Mucosa of stomach (tissue), 1 donor: ENCODE data around the gene ESRRG.

Experiments
- H3K27me3 ChIP-seq: one replicate; pipeline ENCODE4 v1.7.0; 2013; ENCODE audit warnings: mild to moderate bottlenecking, low read length; ENCODE audit not compliant: control insufficient read depth, insufficient read depth
- H3K36me3 ChIP-seq: one replicate; pipeline ENCODE4 v1.7.0; 2013; ENCODE audit warnings: low read length; ENCODE audit not compliant: control insufficient read depth, insufficient read depth
- H3K4me1 ChIP-seq: one replicate; pipeline ENCODE4 v1.7.0; 2013; ENCODE audit warnings: mild to moderate bottlenecking, low read length; ENCODE audit not compliant: control insufficient read depth, insufficient read depth
- H3K4me3 ChIP-seq: one replicate; pipeline ENCODE4 v1.7.0; 2013; ENCODE audit warnings: low read length
- H3K9ac ChIP-seq: one replicate; pipeline ENCODE4 v1.7.0; 2013; ENCODE audit warnings: mild to moderate bottlenecking, low read length, moderate library complexity
- H3K9me3 ChIP-seq: one replicate; pipeline ENCODE4 v1.7.0; 2013; ENCODE audit warnings: mild to moderate bottlenecking, low read length, moderate library complexity; ENCODE audit not compliant: control insufficient read depth
- donor health status: Pancreatic carcinoma.

Gene ESRRG

DNA sequence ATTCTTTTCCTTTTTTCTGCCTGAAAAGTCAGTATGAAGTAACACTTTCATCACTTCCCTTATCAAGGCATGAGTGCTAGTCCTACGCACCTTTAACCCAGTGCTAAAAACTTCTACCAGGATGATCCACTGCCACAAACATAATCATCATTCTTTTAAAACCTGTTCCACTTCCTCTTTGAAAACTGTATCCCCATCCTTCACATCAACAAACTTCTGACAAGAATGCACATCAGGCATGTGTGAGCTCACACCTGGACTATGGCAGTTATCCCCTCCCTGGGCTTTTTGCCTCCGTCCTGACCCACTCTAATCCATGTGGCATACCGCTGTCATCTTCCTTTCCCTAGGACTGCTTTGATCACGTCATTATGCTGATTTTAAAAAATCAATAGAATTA lies 70.2 kb downstream of the ESRRG start:
- Histone ChIP-seq H3K27me3 (no peaks in the 10 kb centered on the region), H3K9me3 (no peaks in the 10 kb centered on the region), H3K4me1 (no peaks in the 10 kb centered on the region), H3K9ac (no peak overlapping the region), H3K4me3 (no peak overlapping the region), H3K36me3 (no peaks in the 10 kb centered on the region)

DNA sequence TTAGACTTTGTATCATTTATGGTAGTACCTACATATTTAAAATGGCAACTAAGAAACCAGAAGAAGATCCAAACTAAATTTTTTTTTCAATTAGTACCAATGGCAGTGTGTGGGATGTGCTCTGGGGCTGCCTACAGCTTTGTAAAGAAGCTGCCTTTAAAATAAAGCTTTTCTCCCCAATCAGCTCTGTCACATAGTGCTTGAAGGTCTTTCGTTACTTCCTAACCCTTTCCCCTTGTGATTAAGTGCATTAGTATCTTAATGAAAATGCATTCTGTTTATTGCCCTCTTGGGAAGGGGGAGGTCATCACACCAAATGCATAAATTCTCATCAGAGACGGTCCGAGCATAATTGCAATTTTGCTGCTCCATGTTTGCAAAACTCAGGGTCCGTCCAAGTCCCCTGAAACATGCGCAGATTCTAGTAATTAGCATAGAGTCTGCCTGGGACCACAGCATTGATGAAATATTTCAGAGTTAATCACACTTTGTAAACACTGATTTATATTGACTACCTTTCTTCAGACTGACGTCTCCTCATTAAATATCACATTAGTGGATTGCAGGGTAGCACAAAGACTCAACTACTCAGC lies 71.3 kb downstream of the ESRRG start:
- no peaks in the 10 kb centered on the region for H3K9me3 ChIP-seq
- no peaks in the 10 kb centered on the region for H3K27me3 ChIP-seq
- no peak overlapping the region for H3K4me3 ChIP-seq
- H3K4me1 ChIP-seq: no peaks in the 10 kb centered on the region
- no peak overlapping the region for H3K9ac ChIP-seq
- no peaks in the 10 kb centered on the region for H3K36me3 ChIP-seq

DNA sequence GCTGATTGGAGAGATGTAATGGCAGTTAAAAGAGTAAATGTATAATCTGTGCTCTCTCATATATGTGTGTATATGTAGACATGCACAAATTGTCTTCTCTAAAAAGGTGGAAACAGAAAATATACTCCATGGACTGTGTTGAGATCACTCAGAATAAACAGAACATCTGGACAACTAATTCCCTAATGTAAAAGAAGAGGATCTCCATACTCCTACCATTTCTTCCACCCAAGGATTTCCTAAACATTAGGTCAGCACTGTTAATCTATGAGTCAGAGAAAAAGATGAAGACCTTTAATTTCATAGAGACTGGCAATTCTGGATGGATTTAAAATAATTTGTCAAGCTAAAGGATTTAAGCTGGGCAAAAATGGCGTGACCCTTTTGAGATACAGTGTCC lies 80.1 kb downstream of the ESRRG start:
- H3K36me3 ChIP-seq: no peaks in the 10 kb centered on the region
- H3K27me3 ChIP-seq: no peaks in the 10 kb centered on the region
- no peaks in the 10 kb centered on the region for H3K4me1 ChIP-seq
- no peak overlapping the region for H3K9ac ChIP-seq
- no peak overlapping the region for H3K4me3 ChIP-seq
- H3K9me3 ChIP-seq: no peaks in the 10 kb centered on the region

DNA sequence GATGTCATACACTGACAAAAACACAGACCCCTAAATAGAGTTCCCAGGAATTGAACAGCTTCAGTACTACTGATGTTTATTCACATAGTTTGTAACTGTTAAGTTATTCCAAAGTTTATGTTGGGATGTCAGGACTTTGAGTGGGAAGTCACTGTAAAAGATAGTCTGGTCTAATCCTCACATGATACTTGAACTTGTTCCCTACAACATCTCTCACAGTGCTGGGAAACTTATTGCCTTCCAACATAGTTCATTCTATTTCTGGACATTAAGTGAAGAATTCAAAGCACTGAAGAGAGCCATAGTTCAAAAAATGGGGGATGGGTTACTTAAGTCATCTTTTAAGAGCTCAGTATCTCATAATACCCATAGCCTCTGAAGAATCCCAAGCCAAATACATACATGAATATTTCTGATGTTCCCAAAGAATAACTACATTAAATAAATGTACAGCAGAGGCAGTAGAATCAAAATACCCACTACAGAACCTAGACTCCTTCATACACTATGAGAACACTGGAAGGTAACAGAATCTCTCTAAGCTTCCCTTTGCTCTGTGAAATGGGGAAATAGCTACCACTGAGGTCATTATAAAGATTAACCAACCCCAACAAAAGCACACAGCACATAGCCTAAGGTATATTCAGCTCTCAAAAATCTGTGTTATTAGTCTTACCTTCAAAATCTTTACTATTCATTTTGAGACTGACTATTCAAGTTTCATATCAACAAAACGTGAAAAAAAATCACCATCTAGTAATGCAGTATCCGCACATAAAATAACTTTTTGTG lies 81.4 kb downstream of the ESRRG start:
- no peak overlapping the region for H3K9ac ChIP-seq
- no peaks in the 10 kb centered on the region for H3K27me3 ChIP-seq
- H3K36me3 ChIP-seq: no peaks in the 10 kb centered on the region
- no peaks in the 10 kb centered on the region for H3K4me1 ChIP-seq
- no peaks in the 10 kb centered on the region for H3K9me3 ChIP-seq
- no peak overlapping the region for H3K4me3 ChIP-seq

DNA sequence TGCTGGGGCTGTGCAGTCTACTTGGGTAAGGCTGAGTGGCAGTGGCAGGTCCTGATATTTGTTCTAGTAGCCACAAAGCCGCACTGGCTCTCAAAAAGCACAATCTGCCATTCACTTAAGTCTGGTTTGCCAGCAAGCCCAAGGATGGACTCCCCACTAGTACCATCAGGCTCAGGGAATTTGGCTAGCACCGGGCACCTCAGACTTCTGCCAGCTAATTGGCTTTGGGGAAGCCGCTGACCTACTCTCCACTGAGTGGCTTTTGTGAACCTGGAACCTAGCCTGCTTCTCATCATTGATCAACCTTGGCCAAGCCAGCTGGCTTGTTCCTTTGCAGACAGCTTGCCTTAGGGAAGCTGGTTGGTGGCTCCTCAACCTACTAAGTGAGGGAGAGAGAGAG lies 83.1 kb downstream of the ESRRG start:
- Histone ChIP-seq H3K9ac (no peak overlapping the region), H3K9me3 (no peaks in the 10 kb centered on the region), H3K4me3 (no peak overlapping the region), H3K27me3 (no peaks in the 10 kb centered on the region), H3K4me1 (no peaks in the 10 kb centered on the region), H3K36me3 (no peaks in the 10 kb centered on the region)

DNA sequence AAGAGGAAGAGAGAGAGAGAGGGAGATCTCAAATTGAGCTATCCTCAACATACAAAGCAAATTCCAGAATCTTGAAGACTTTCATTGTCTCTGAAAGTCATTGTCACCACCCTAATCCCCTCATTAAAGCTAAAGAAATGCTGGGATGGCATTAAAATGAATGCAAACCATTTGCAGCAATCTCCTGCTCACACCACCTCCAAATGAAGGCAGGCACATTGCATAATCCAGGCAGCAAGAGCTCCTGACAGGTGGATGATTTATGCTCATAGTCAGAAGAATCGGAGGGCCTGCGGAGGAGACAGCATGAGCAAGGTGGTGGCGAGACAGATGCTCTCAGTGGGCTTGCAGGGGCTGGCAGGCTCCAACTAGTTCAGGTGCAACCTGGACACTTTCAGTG lies 90.2 kb downstream of the ESRRG start:
- Histone ChIP-seq H3K36me3 (no peaks in the 10 kb centered on the region), H3K4me3 (no peak overlapping the region), H3K9me3 (no peaks in the 10 kb centered on the region), H3K9ac (no peak overlapping the region), H3K4me1 (no peaks in the 10 kb centered on the region), H3K27me3 (no peaks in the 10 kb centered on the region)

DNA sequence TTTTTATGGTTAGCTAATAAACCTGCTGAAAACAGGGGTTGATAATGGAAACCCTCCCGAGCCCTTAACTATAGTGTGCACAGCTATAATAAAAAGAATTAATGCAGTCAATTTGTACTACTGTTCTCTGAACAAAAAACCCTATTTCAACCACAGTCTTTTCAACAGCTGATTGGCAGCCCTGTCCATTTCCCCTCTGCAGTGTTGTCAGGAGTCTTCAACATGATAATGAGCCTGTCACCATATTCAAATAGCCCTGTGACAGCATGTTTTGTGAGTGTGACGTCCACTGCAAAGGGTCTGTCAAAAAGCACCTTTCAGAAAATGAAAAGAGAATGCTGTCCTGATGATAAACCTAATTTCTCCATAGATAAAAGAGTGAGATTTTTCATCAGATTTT lies 92.7 kb downstream of the ESRRG start:
- Histone ChIP-seq H3K9me3 (no peaks in the 10 kb centered on the region), H3K27me3 (no peaks in the 10 kb centered on the region), H3K4me3 (no peak overlapping the region), H3K36me3 (no peaks in the 10 kb centered on the region), H3K4me1 (no peaks in the 10 kb centered on the region), H3K9ac (no peak overlapping the region)

DNA sequence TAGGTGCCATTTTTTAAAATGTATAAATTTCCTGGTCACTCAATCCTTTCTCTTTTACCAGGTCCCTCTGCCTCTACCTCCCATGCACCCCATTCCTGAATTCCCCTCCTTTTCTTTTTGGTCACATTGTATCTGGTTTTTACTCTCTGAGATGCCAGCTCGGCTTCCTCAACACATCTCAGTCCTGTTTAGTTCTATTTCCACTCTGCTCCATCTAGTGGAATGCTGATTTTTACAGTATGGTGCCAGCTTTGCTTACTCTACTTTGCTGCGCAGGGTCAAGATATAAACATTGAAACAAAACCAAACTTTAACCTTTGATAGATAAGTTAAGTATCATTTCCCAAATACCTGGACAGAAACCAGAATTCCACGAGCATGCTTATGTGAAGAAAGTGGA lies 96.0 kb downstream of the ESRRG start:
- Histone ChIP-seq H3K4me1 (no peaks in the 10 kb centered on the region), H3K9ac (no peak overlapping the region), H3K9me3 (no peaks in the 10 kb centered on the region), H3K27me3 (no peaks in the 10 kb centered on the region), H3K4me3 (no peak overlapping the region), H3K36me3 (no peaks in the 10 kb centered on the region)

DNA sequence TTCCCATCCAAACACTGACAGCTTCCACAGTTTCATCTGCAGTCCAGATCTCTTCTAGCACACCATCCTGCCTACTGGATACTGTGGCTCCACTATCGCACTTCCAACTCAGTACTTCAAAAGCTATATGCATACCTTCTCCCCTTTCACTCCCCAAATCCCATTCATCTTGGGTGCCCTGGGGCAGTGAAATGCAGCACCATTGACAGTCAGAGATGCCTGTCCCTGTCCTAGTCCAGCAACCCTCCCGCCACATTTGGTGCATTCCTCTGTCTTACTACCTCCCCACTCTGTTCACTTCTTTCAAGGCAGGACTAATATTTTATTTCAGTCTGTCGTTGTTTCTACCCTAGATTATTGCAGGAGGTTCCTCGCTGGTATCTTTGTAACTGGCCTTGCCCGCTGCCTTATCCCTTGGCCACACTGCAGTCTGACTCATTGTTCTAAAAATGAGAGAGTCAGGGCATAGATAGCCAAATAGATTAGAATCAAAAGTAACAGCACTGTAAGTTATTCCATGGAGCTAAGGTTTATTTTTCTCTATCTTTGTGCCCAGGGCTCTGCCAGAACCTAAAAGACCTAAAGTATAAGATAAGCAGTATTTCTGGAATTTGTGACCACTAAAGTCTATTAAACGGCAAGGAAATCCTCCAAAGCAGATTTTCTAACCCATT lies 96.7 kb downstream of the ESRRG start:
- Histone ChIP-seq H3K36me3 (no peaks in the 10 kb centered on the region), H3K9ac (no peak overlapping the region), H3K4me3 (no peak overlapping the region)

DNA sequence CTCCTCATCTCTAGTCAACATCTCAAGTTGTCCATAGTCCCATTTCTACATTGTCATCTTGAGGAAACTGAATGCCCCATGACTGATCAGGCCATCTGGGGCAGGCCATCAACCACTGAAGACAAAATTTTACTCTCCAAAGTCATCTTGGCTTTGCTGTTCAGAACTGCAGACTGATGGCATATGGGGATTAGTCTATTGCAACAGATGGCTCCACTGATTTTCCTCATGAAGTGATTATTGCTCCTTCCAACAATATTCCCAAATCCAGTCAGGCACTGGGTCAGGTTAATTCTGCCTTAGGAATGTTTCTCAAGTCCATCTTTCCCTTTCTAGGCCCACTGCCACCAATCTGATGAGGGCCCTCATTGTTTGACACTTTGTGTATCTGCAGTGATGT lies 101.7 kb downstream of the ESRRG start:
- Histone ChIP-seq H3K9me3 (no peaks in the 10 kb centered on the region), H3K36me3 (no peaks in the 10 kb centered on the region), H3K9ac (no peak overlapping the region), H3K4me3 (no peak overlapping the region), H3K27me3 (no peaks in the 10 kb centered on the region), H3K4me1 (no peaks in the 10 kb centered on the region)

More for the DNA sequence above, 96.7 kb downstream of the ESRRG start:
- Histone ChIP-seq H3K4me1 (no peaks in the 10 kb centered on the region), H3K27me3 (no peaks in the 10 kb centered on the region), H3K9me3 (no peaks in the 10 kb centered on the region)

DNA sequence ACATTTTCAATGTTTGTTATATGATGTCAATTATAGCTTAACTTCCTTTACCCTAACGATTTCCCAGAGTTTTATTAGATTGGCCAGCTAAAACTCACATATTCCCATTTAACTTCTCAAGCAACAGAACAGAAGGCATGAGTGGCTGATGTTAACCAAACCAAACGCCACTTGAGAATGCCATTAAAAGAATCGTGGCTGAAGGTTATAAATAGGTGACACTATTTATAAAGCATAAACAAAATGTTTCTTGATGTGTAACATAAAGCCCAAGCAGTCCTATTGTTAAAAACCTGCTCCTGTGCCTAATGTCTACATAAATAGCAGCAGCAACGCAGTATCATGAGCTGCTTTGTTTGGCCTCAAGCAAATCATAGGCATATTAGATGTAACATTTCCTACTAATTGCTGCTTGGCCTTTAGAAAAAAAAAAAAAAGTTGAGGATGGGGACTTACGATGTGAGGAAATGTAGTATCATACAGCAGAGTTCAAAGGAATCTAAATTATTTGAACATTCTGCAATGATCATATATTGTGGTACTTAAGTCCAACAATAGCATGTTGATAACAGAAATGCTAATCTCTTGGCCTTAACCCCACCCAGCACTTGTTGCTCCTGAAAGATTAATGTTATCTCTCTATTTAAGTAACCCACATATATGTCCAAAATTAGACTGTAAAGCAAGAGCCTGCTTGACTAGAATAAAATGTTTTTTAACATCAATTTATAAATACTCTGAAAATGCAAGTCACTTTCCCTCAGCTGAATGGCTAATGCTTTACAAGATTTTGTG lies 106.0 kb downstream of the ESRRG start:
- no peak overlapping the region for H3K9ac ChIP-seq
- no peaks in the 10 kb centered on the region for H3K27me3 ChIP-seq
- no peaks in the 10 kb centered on the region for H3K9me3 ChIP-seq
- no peaks in the 10 kb centered on the region for H3K36me3 ChIP-seq
- H3K4me3 ChIP-seq: no peak overlapping the region
- H3K4me1 ChIP-seq: no peaks in the 10 kb centered on the region

DNA sequence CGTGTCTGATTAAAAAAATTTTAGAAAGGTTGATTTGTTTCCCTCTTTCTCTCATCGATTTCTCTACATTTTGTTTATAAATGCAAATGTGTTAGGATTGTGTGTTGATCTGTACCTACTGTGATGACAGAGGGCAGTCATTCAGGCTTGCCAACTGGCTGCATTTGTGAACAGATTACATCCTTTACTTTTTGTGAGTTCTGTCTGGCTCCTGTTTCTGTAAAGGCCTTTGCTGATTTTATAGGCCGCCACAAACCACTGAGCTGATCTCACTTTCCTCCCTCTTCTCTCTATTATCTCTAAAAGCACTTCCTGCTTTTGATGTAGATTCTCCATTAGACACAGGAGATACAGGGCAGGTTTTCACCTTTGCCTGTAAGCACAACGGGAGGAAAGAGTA lies 106.8 kb downstream of the ESRRG start:
- H3K9ac ChIP-seq: no peak overlapping the region
- no peak overlapping the region for H3K4me3 ChIP-seq
- no peaks in the 10 kb centered on the region for H3K4me1 ChIP-seq
- no peaks in the 10 kb centered on the region for H3K27me3 ChIP-seq
- H3K9me3 ChIP-seq: no peaks in the 10 kb centered on the region
- H3K36me3 ChIP-seq: no peaks in the 10 kb centered on the region
